K562 (cell line): ENCODE results near the gene SEMA6B. TPM values are rescaled to one million over a fixed set of nuclear protein-coding genes. Genes with fewer than 3 reads are reported as not detected.

ENCODE experiments used
- ATAC-seq: fragments of 200-7000 bp; cut with Tn5 transposase; 3 replicates; pipeline ENCODE4 v1.9.1; 2020; ENCODE audit warnings: moderate library complexity
- BruUV-seq: library from RNA; stranded (reverse); fragments of 400-500 nt; replicated peaks from 2 replicates; lab custom pipeline; 2021; lab: Mats Ljungman, UMichigan
- CTCF ChIA-PET: fragments of 300-600 bp; formaldehyde crosslinking; extraction: SDS; loops from one replicate; lab custom pipeline; 2021; ENCODE audit warnings: low intra/inter-chr PET ratio; lab: Yijun Ruan, JAX
- POLR2A ChIA-PET: fragments of 300-600, 350-650 bp; sonication (Branson Sonifier 250); formaldehyde crosslinking; extraction: SDS; loops from one replicate; lab custom pipeline; 2021; ENCODE audit warnings: antibody characterized with exemption, inconsistent platforms; lab: Yijun Ruan, JAX
- DNase-seq, 4 experiments: peaks; one replicate each; pipeline versions ENCODE4 v3.0.0 to v3.0.0-alpha.2; 2011 to 2018; ENCODE audit warnings: low spot score in 3 of 4, mixed read lengths in 3 of 4; ENCODE audit errors: extremely low read depth in 1 of 4
- FAIRE-seq: peaks from 2 replicates; lab custom pipeline; 2011; peaks lifted over from hg19 to GRCh38; lab: Jason Lieb, UNC
- H2AFZ ChIP-seq: 2 replicates; pipeline ENCODE4 v1.6.0; 2011; ENCODE audit warnings: low read depth, low read length, control low read depth, inconsistent platforms
- H3K27ac ChIP-seq: fragments of 200-600 bp; 3 replicates; pipeline ENCODE4 v1.8.0; 2011; ENCODE audit warnings: low read depth, mild to moderate bottlenecking, control low read depth, inconsistent platforms, low read length, moderate library complexity, mixed read lengths; ENCODE audit errors: extremely low read depth
- H3K27me3 ChIP-seq, 2 experiments: fragments of 300-600 bp in 1 of 2; 2 replicates in 1 of 2; 3 replicates in 1 of 2; pipeline versions ENCODE4 v1.6.0 to v1.8.0; 2011; ENCODE audit warnings: inconsistent platforms in 2 of 2, low read length in 2 of 2, mild to moderate bottlenecking in 1 of 2, mixed read lengths in 1 of 2, moderate library complexity in 1 of 2; ENCODE audit not compliant: control insufficient read depth in 2 of 2, insufficient read depth in 2 of 2
- H3K36me3 ChIP-seq: fragments of 300-600 bp; 3 replicates; pipeline ENCODE4 v1.8.0; 2011; ENCODE audit warnings: mild to moderate bottlenecking, low read length, inconsistent platforms; ENCODE audit not compliant: control insufficient read depth, insufficient read depth
- H3K4me1 ChIP-seq, 2 experiments: fragments of 200-600 bp in 1 of 2; replicated peaks in 1 of 2; 2 replicates in 1 of 2; 3 replicates in 1 of 2; pipeline versions ENCODE4 v1.5.1 to v1.8.0; 2011; ENCODE audit warnings: inconsistent platforms in 2 of 2, low read length in 2 of 2, mild to moderate bottlenecking in 1 of 2, mixed read lengths in 1 of 2, moderate library complexity in 1 of 2; ENCODE audit not compliant: control insufficient read depth in 2 of 2, insufficient read depth in 2 of 2
- H3K4me2 ChIP-seq: 2 replicates; pipeline ENCODE4 v1.6.1; 2011; ENCODE audit warnings: low read length, control low read depth, inconsistent platforms, mixed read lengths; ENCODE audit not compliant: insufficient read depth
- H3K4me3 ChIP-seq: fragments of 200-600 bp; sonication (generic), shearing (Covaris generic); 2 replicates; pipeline ENCODE4 v1.5.1; 2016; ENCODE audit warnings: control low read depth, inconsistent platforms
- H3K79me2 ChIP-seq: fragments of 200-600 bp; 3 replicates; pipeline ENCODE4 v1.8.0; 2011; ENCODE audit warnings: low read length, inconsistent platforms; ENCODE audit not compliant: control insufficient read depth, insufficient read depth
- H3K9ac ChIP-seq, 2 experiments: 2 replicates each; pipeline versions ENCODE4 v1.6.0 to v1.6.1; 2011; ENCODE audit warnings: low read depth in 2 of 2, low read length in 2 of 2, control low read depth in 1 of 2, inconsistent platforms in 1 of 2, mild to moderate bottlenecking in 1 of 2, mixed read lengths in 1 of 2; ENCODE audit not compliant: insufficient read depth in 1 of 2
- H3K9me1 ChIP-seq: one replicate; pipeline ENCODE4 v1.6.0; 2011; ENCODE audit warnings: inconsistent platforms, mild to moderate bottlenecking, low read length, moderate library complexity; ENCODE audit not compliant: control insufficient read depth, insufficient read depth
- H3K9me3 ChIP-seq: replicated peaks from 2 replicates; pipeline ENCODE4 v1.5.1; 2011; ENCODE audit warnings: low read depth, low read length, inconsistent platforms; ENCODE audit not compliant: control insufficient read depth, insufficient read depth
- H4K20me1 ChIP-seq: replicated peaks from 2 replicates; pipeline ENCODE4 v1.6.1; 2011; ENCODE audit warnings: low read length, inconsistent platforms, mixed read lengths; ENCODE audit not compliant: control insufficient read depth, insufficient read depth
- BCOR ChIP-seq: fragments of 450-650 bp; IDR thresholded peaks from 2 replicates; pipeline ENCODE4 v1.6.1; 2016
- CTCF ChIP-seq, 3 experiments: IDR thresholded peaks in 2 of 3; conservative IDR thresholded peaks in 1 of 3; 2 replicates each; pipeline ENCODE4 v1.5.1; 2011 to 2012; ENCODE audit warnings: low read length in 3 of 3, mild to moderate bottlenecking in 3 of 3, control low read depth in 2 of 3, improper control_type of control experiment in 1 of 3, inconsistent platforms in 1 of 3, low read depth in 1 of 3, mixed read lengths in 1 of 3, moderate library complexity in 1 of 3; ENCODE audit not compliant: insufficient read depth in 2 of 3
- ESRRA ChIP-seq: fragments of 450-650 bp; IDR thresholded peaks from 2 replicates; pipeline ENCODE4 v1.6.1; 2014; ENCODE audit warnings: low read depth, mild to moderate bottlenecking, moderate library complexity, borderline replicate concordance
- FOXM1 ChIP-seq, 2 experiments: fragments of 450-650 bp in 1 of 2; sonication (generic) in 1 of 2; formaldehyde crosslinking in 1 of 2; IDR thresholded peaks; 2 replicates each; pipeline versions ENCODE4 v1.6.1 to v1.9.0; 2017 to 2022; ENCODE audit warnings: low read depth in 2 of 2, mild to moderate bottlenecking in 2 of 2, missing genetic modification reagents in 1 of 2, moderate library complexity in 1 of 2
- GTF2B ChIP-seq: IDR thresholded peaks from 2 replicates; pipeline ENCODE4 v1.6.1; 2011; ENCODE audit not compliant: insufficient read length; ENCODE audit errors: extremely low read depth
- HDAC2 ChIP-seq: fragments of 450-650 bp; IDR thresholded peaks from 2 replicates; pipeline ENCODE4 v1.6.1; 2016; ENCODE audit warnings: mild to moderate bottlenecking
- KDM1A ChIP-seq, 2 experiments: fragments of 450-650 bp; IDR thresholded peaks; 2 replicates each; pipeline ENCODE4 v1.6.1; 2016; ENCODE audit warnings: mild to moderate bottlenecking in 2 of 2
- NFIC ChIP-seq: fragments of 450-650 bp; IDR thresholded peaks from 2 replicates; pipeline ENCODE4 v1.6.1; 2017; ENCODE audit warnings: mild to moderate bottlenecking, inconsistent platforms
- POLR2G ChIP-seq: fragments of 200-400 bp; formaldehyde crosslinking; IDR thresholded peaks from 2 replicates; pipeline ENCODE4 v1.6.1; 2017; ENCODE audit warnings: low read depth, mild to moderate bottlenecking, antibody characterized with exemption, low read length, moderate library complexity
- RCOR1 ChIP-seq, 2 experiments: IDR thresholded peaks; 2 replicates each; pipeline ENCODE4 v1.6.1; 2012; ENCODE audit warnings: low read depth in 2 of 2, low read length in 2 of 2, borderline replicate concordance in 1 of 2, improper control_type of control experiment in 1 of 2
- RFX5 ChIP-seq: IDR thresholded peaks from 2 replicates; pipeline ENCODE4 v1.6.1; 2011; ENCODE audit warnings: low read depth, mild to moderate bottlenecking, improper control_type of control experiment, low read length
- SMARCA5 ChIP-seq: fragments of 450-650 bp; IDR thresholded peaks from 2 replicates; pipeline ENCODE4 v1.6.1; 2016
- TFAP4 ChIP-seq: sonication (generic); formaldehyde crosslinking; IDR thresholded peaks from 2 replicates; pipeline ENCODE4 v1.8.0; 2022; ENCODE audit warnings: missing genetic modification reagents, mild to moderate bottlenecking, moderate library complexity, borderline replicate concordance
- U2AF2 ChIP-seq: fragments of 200-400 bp; formaldehyde crosslinking; optimal IDR thresholded peaks from 2 replicates; pipeline ENCODE3; 2017; ENCODE audit warnings: low read depth, mild to moderate bottlenecking, low read length
- ZFP36 ChIP-seq: fragments of 150-350 bp; IDR thresholded peaks from 2 replicates; pipeline ENCODE4 v1.6.1; 2018; ENCODE audit warnings: low read length, low read depth; ENCODE audit not compliant: partially characterized antibody
- ZNF263 ChIP-seq: sonication (generic); formaldehyde crosslinking; IDR thresholded peaks from 2 replicates; pipeline ENCODE4 v1.8.0; 2022; ENCODE audit warnings: mild to moderate bottlenecking, missing genetic modification reagents, borderline replicate concordance
- ZNF77 ChIP-seq: fragments of 250-450 bp; sonication (Bioruptor Pico); IDR thresholded peaks from 2 replicates; pipeline ENCODE4 v1.5.0; 2020
- ZNF79 ChIP-seq: fragments of 250-450 bp; sonication (Bioruptor Pico); IDR thresholded peaks from 2 replicates; pipeline ENCODE4 v1.4.0; 2020; ENCODE audit warnings: low read depth, mild to moderate bottlenecking, moderate library complexity
- WGBS: fragments of 100-300 bp; shearing (Covaris generic); methylation state at CpG from one replicate; pipeline ENCODE4 v1.1.6; 2016; ENCODE audit warnings: low coverage, mixed read lengths; ENCODE audit not compliant: insufficient coverage; ENCODE audit errors: missing lambda C conversion rate; 5-methylcytosine and 5-hydroxymethylcytosine counted together
- in situ Hi-C: fragments of 300-500 bp; cut with MboI; formaldehyde crosslinking; loops from 4 replicates; pipeline ENCODE4 v1.15.0; 2018; ENCODE audit warnings: inconsistent platforms, mixed read lengths
- intact Hi-C: fragments of 100-400 bp; cut with micrococcal nuclease; formaldehyde crosslinking; loops from 2 replicates; pipeline ENCODE4 v1.14.2; 2022
- polyA plus RNA-seq, 8 experiments: library from polyadenylated mRNA; depleted of rRNA in 4 of 8; stranded (reverse) in 5 of 8; unstranded in 3 of 8; fragments of >200 nt; fragmentation: Nextera tagmentation in 2 of 8; fragmentation: Illumina TruSeq in 1 of 8; extraction: Ambion mirVana in 2 of 8; extraction: Trizol in 1 of 8; gene quantifications; 2 replicates each; pipeline versions ENCODE4 v1.2.1 to v1.2.3, GENCODE V29; 2011 to 2014; ENCODE audit warnings: inconsistent platforms in 1 of 8, missing spikeins in 1 of 8
- total RNA-seq, 7 experiments: library from RNA; depleted of rRNA in 6 of 7; stranded (reverse); fragments of >200 nt in 6 of 7; fragmentation: Illumina TruSeq in 2 of 7; extraction: Trizol in 2 of 7; gene quantifications; 2 replicates each; pipeline versions ENCODE4 v1.2.1 to v1.2.3, GENCODE V29; 2011 to 2021; ENCODE audit warnings: low replicate concordance in 1 of 7

The SEMA6B gene
- total and polyA plus RNA-seq, 9 of the 15 experiments (the other 6 are each of a cell fraction or from before 2014, with no cell fraction given) = 0.65 to 4.6 (median 2.5) TPM; not detected in 2

- no peak overlapping the region for H3K4me2 ChIP-seq
- ATAC-seq (peak; percentile 77), FAIRE-seq (no peak), DNase-seq (peak in 1 of 4 experiments; percentile 50)
- no peaks in the 10 kb centered on the region for H4K20me1 ChIP-seq
- H3K79me2 ChIP-seq = no peaks in the 10 kb centered on the region
- intact Hi-C loops (no loop called here), in situ Hi-C loops (no loop called here)
- H3K9me3 ChIP-seq = no peaks in the 10 kb centered on the region
- H3K9me1 ChIP-seq = no peaks in the 10 kb centered on the region
- H2AFZ ChIP-seq = no peak overlapping the region
- WGBS = 53% methylated on average over 20 of the region's 32 CpGs
- no TSS peak for BruUV-seq
- ChIA-PET POLR2A (interaction anchor here (0.8 to 1.1 kb wide), 3 partner anchors 8 to 86 kb away, joined by 3 to 5 read pairs (median 4); no protein-coding TSS in a partner anchor), CTCF (no interaction called here)
- H3K36me3 ChIP-seq = no peaks in the 10 kb centered on the region
- H3K4me3 ChIP-seq = no peak overlapping the region
- H3K27me3 ChIP-seq = no peaks in the 10 kb centered on the region
- peaks cover 0 to 37% of the 10 kb centered on the region in 2 experiments; a peak in 4 of 5 replicates for H3K4me1 ChIP-seq
- H3K9ac ChIP-seq = no peak overlapping the region; a peak in 1 of 4 replicates
- no peak overlapping the region for H3K27ac ChIP-seq
- TF ChIP-seq ESRRA = peak; percentile 70; the same call in 1 of the 2 replicates
- peak; percentile 81 for TF ChIP-seq ZNF263 (CRISPR knock-in tag)
- no peak for TF ChIP-seq ZNF77
- no peak for TF ChIP-seq U2AF2
- no peak for TF ChIP-seq FOXM1 (IDR thresholded peaks at IDR 0.05; ENCODE audit: low read depth)
- no peak for TF ChIP-seq FOXM1 (CRISPR knock-in tag; IDR thresholded peaks at IDR 0.05; ENCODE audit: low read depth)
- TF ChIP-seq BCOR = peak; percentile 82
- TF ChIP-seq SMARCA5 = peak; percentile 88
- TF ChIP-seq RFX5 = no peak
- TF ChIP-seq KDM1A (IDR thresholded peaks at IDR 0.05) = peak; percentile 49 to 83; a peak in 3 of 4 replicates
- no peak for TF ChIP-seq GTF2B
- peak; percentile 19; the same call in 1 of the 2 replicates for TF ChIP-seq TFAP4 (CRISPR knock-in tag)
- peak; percentile 47 to 50 (median 50) for TF ChIP-seq CTCF (IDR thresholded peaks at IDR 0.05 in 2 of 3, conservative IDR thresholded peaks at IDR 0.05 in 1 of 3; ENCODE audit: insufficient read depth in 2 of 3, low read depth in 1 of 3, low read length in 3 of 3)
- 0 out of 2 replicates have a peak, but pooled peaks have one; percentile 24 for TF ChIP-seq POLR2G
- TF ChIP-seq ZFP36 = peak; percentile 90
- TF ChIP-seq HDAC2 = peak; percentile 58; the same call in 1 of the 2 replicates
- 0 out of 4 replicates have a peak, but pooled peaks of 1 of the 2 experiments have one; percentile 16 for TF ChIP-seq RCOR1 (IDR thresholded peaks at IDR 0.05; ENCODE audit: borderline replicate concordance in 1 of 2, low read depth in 2 of 2, low read length in 2 of 2)
- no peak for TF ChIP-seq ZNF79
- peak; percentile 37 for TF ChIP-seq NFIC
These were observed 11.9 kb downstream of the SEMA6B start for GRCh38 chr19:4547303-4548237.
